Upper lobe of right lung (tissue), 1 donor: ENCODE results near the gene ROM1. TPM values are rescaled to one million over a fixed set of nuclear protein-coding genes. Genes with fewer than 3 reads are reported as not detected.
A peak's percentile ranks its signal among the peaks of the same experiment; 100 is the strongest.
"Not testable (repeated sequence)": the region's sequence is repeated elsewhere in the genome, so short reads cannot be mapped to it uniquely, and the experiment has no call there.

Experiments
- ATAC-seq: fragments of 200-7000 bp; cut with Tn5 transposase; one replicate; pipeline ENCODE4 v1.9.1; 2020; ENCODE audit warnings: mild to moderate bottlenecking, moderate library complexity
- DNase-seq: peaks from one replicate; pipeline ENCODE4 v3.0.0-alpha.2; 2020
- H3K27ac ChIP-seq: fragments of 200-600 bp; one replicate; pipeline ENCODE4 v1.8.0; 2022
- H3K27me3 ChIP-seq: fragments of 200-600 bp; one replicate; pipeline ENCODE4 v1.8.0; 2022; ENCODE audit warnings: mild to moderate bottlenecking
- H3K36me3 ChIP-seq: fragments of 200-600 bp; one replicate; pipeline ENCODE4 v1.8.0; 2022
- H3K4me1 ChIP-seq: fragments of 200-600 bp; one replicate; pipeline ENCODE4 v1.8.0; 2022
- H3K4me3 ChIP-seq: fragments of 200-600 bp; one replicate; pipeline ENCODE4 v1.8.0; 2022; ENCODE audit warnings: mild to moderate bottlenecking
- H3K9me3 ChIP-seq: fragments of 200-600 bp; one replicate; pipeline ENCODE4 v1.8.0; 2022
- intact Hi-C: fragments of 100-400 bp; cut with DNase I; formaldehyde crosslinking; loops from one replicate; pipeline ENCODE4 v1.11.0; 2022
- total RNA-seq: library from RNA; stranded (reverse); fragmentation: NEBNext Ultra II Directional; extraction: Animal tissue kit (Norgen Biotek cat#: 25700); gene quantifications from one replicate; pipeline ENCODE4 v1.2.1, GENCODE V29; 2021
- TF ChIP-seq, protein P1 (sequence below): fragments of 200-600 bp; IDR thresholded peaks from one replicate; pipeline ENCODE4 v1.8.0; 2022; ENCODE audit warnings: antibody characterized with exemption
- donor health status: DM: no; HTN: yes; CAD: no; lungs with severe emphysema.

ROM1 gene
- total RNA-seq, 1 donor from 2014 or later: 5.2 TPM

DNA sequence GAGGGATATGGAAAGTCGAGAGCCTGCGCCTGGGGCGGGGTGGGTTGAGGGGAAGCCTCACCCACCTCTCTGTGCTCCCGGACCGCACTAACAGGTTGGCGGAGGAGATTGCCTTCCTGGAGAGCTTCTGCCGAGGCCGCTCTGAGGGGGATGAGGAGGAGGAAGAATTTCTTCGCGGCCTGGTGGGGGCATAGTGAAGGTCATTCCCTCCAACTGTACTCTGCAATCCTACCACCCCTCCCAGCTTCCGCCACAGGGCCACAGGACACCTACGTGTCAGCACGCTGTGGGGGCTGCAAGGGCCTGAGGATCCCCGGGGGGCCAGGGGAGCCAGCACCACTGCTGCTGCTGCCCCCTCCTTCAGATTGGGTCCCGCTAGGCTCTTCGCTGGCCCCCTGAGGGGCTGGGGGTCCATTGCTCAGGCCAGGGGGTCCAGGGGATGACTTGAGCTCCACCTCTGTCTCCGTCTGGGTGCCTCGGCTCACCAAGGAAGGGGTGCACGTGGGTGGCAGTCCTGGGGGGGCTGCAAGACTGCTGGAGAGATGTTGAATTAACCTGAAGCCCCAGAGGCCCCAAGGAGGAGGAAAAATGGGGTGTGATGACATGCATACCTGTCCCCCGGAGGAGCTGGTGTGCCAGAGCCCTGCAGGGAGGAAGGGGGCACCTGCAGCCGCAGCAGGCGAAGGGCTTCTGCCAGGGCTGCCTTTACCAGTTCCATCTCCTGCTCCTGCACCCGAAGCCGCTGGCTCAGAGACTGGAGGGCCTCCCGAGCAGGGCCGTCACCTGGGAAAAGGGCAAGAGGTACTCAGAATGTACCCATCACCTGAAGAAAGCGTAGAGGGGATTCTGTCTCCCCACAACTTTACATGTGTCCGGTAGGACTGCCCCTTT is 2.0 kb upstream of the ROM1 start:
- peaks cover 23% of the 10 kb centered on the region for H3K4me1 ChIP-seq
- peaks cover 36% of the 10 kb centered on the region for H3K36me3 ChIP-seq
- TF ChIP-seq, protein P1, sequence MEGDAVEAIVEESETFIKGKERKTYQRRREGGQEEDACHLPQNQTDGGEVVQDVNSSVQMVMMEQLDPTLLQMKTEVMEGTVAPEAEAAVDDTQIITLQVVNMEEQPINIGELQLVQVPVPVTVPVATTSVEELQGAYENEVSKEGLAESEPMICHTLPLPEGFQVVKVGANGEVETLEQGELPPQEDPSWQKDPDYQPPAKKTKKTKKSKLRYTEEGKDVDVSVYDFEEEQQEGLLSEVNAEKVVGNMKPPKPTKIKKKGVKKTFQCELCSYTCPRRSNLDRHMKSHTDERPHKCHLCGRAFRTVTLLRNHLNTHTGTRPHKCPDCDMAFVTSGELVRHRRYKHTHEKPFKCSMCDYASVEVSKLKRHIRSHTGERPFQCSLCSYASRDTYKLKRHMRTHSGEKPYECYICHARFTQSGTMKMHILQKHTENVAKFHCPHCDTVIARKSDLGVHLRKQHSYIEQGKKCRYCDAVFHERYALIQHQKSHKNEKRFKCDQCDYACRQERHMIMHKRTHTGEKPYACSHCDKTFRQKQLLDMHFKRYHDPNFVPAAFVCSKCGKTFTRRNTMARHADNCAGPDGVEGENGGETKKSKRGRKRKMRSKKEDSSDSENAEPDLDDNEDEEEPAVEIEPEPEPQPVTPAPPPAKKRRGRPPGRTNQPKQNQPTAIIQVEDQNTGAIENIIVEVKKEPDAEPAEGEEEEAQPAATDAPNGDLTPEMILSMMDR: no peak
- H3K27me3 ChIP-seq: no peaks in the 10 kb centered on the region
- intact Hi-C loops: no loop called here
- peak overlapping the region; percentile 93 for H3K27ac ChIP-seq
- ATAC-seq (no peak), DNase-seq (no peak)
- no peaks in the 10 kb centered on the region for H3K9me3 ChIP-seq
- peak overlapping the region; percentile 84 for H3K4me3 ChIP-seq

DNA sequence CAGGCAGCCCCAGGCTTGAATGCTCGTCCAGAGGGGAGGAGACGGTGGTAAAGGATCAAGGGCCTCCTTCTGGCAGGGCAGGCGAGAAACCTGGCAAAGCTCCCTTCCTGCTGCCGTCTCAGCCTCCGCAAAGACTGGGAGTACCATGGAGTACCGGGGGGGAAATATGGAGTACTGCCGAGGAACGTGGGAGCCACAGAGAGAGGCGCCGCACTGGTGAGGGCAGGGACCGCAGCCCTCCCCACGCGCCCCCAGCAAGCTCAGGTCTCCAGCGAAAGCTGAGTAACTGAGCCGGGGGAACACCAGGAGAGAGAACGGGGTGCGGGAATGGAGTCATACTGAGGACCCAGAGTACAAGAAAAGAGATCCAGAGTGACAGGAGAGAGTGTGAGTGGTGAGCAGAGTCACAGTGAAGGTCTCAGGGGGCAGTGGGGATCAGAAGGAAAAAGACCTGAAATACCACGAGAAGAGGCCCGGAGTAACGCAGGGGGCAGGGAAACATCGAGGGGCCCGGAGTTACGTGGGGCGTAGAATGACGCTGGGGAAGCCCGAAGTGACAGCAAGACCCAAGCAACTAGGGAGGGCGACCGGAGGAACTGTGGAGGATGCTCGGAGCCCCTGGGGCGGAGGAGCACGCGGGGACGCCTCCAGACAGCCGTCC is 1.2 kb upstream of the ROM1 start:
- intact Hi-C loops: no loop called here
- DNase-seq: peak; percentile 81
- ATAC-seq: peak; percentile 24
- Histone ChIP-seq H3K27me3 (no peaks in the 10 kb centered on the region), H3K4me1 (peaks cover 23% of the 10 kb centered on the region), H3K4me3 (peak overlapping the region; percentile 84), H3K36me3 (peaks cover 32% of the 10 kb centered on the region), H3K27ac (peak overlapping the region; percentile 93), H3K9me3 (no peaks in the 10 kb centered on the region)
- TF ChIP-seq, protein P1: peak; percentile 4

- TF ChIP-seq, protein P1: no peak
- Histone ChIP-seq H3K27ac (peak overlapping the region; percentile 93), H3K27me3 (no peaks in the 10 kb centered on the region), H3K4me3 (peak overlapping the region; percentile 84), H3K4me1 (peaks cover 23% of the 10 kb centered on the region), H3K36me3 (peaks cover 26% of the 10 kb centered on the region), H3K9me3 (no peaks in the 10 kb centered on the region)
- no peak for ATAC-seq
- no peak for DNase-seq
- intact Hi-C loops: no loop called here
These were observed 278 bp downstream of the ROM1 start for GRCh38 chr11:62613291-62613778.

- intact Hi-C loops: no loop called here
- Histone ChIP-seq H3K9me3 (no peaks in the 10 kb centered on the region), H3K27ac (no peak overlapping the region)
These were observed 1.2 kb downstream of the ROM1 start for GRCh38 chr11:62614275-62614674.

DNA sequence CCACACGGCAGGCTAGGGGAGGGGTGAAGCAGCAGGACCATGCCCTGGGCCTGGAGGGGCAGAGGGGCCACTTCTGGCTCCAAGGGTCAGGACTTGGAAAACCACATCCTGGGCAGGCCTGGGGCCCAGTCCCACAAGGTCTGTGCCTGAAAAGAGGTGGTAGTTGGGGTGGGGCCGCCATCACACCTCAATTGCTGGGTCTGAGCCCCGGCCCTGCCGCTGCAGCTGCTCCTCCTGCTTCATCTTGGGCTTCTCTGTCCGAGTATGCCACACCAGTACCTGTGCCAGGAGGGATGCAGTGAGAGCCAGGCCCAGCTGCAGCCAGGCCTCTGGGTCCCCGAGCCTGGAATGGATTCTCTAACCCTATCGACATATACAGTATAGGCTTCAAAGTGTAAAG is 2.5 kb downstream of the ROM1 start:
- TF ChIP-seq, protein P1: no peak
- ATAC-seq (no peak), DNase-seq (no peak)
- H3K27ac ChIP-seq: no peak overlapping the region
- no peaks in the 10 kb centered on the region for H3K27me3 ChIP-seq
- no peaks in the 10 kb centered on the region for H3K9me3 ChIP-seq
- no peak overlapping the region for H3K4me3 ChIP-seq
- peaks cover 24% of the 10 kb centered on the region for H3K4me1 ChIP-seq
- H3K36me3 ChIP-seq: peaks cover 15% of the 10 kb centered on the region
- intact Hi-C loops: no loop called here

More at GRCh38 chr11:62614275-62614674, 1.2 kb downstream of the ROM1 start:
- TF ChIP-seq, protein P1: no peak
- peaks cover 23% of the 10 kb centered on the region for H3K4me1 ChIP-seq
- ATAC-seq (no peak), DNase-seq (no peak)
- H3K36me3 ChIP-seq: peaks cover 20% of the 10 kb centered on the region
- no peaks in the 10 kb centered on the region for H3K27me3 ChIP-seq
- no peak overlapping the region for H3K4me3 ChIP-seq

DNA sequence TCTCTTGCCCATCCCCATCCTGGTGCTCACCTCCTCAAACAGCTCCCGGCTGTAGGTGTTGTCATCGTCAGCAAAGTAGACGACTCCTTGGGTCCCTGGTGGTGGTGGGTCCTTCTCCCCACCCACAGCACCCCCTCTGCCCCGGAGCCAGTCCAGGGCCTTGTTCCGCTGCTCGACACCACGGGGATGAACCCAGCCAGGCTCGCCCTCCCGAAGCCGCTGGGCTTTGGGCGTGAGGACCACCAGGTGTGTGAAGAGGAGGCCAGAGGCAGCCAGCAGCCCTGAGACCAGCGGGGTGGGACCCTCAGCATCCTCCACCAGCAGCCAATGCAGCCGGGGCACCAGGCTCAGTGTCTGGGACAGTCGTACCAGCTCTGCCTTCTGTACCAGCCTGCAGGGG is 3.9 kb downstream of the ROM1 start:
- DNase-seq, H3K27ac ChIP-seq, H3K27me3 ChIP-seq, ATAC-seq, intact Hi-C loops, H3K9me3 ChIP-seq, H3K4me3 ChIP-seq: not testable (repeated sequence)
- Histone ChIP-seq H3K4me1 (peaks cover 17% of the 10 kb centered on the region), H3K36me3 (peaks cover 13% of the 10 kb centered on the region)
